Stimulated activated CD8-positive, alpha-beta memory T cell treated with anti-CD3 and anti-CD28 coated beads, Interleukin-4, amount 100 ng/mL, for 48 hours (primary cell): ENCODE results near the gene KCNN1.
"Not testable (repeated sequence)": the region's sequence is repeated elsewhere in the genome, so short reads cannot be mapped to it uniquely, and the experiment has no call there.

Experiments
- DNase-seq: peaks from one replicate; pipeline ENCODE4 v3.0.0-alpha.2; 2020

KCNN1 gene

DNA sequence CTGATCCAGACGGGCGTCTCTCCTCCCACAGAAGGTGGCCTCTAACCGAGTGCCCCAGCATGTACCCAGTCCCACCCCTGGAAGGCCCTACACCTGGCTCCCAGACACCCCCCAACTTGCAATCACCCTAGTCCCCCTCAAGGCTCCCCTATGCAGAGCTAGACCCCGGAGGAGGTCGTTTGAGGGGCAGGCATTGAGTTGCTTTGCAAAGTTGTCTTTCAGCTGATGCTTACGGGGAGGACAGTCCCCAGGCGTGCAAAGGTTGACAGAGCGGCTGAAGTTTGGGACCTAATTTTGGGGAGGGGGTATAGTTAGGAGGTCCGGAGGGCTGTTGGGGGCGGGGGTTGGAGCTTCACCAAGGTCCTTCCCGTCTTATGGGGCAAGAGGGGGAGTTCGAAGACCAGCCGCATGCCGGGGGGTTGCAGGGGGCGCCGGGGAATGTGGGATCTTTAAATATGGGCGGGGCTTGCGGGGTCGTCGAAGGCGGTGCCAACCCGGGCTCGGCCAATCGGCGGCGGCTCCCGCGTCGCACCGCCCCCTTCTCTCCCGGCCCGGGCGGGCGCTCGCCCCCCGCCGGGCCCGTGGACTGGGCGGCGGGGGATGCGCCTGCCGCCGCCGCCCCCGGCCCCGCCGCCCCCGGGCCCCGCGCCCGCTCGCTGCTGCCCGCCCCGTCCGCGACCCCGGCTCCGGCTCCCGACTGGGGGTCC, at the start of gene KCNN1:
TSS of gene KCNN1 (plus strand) at position 558 of the 707 bp plus-strand sequence. CDS start 6,782 bp downstream, outside the sequence.
- DNase-seq, result no peak

DNA sequence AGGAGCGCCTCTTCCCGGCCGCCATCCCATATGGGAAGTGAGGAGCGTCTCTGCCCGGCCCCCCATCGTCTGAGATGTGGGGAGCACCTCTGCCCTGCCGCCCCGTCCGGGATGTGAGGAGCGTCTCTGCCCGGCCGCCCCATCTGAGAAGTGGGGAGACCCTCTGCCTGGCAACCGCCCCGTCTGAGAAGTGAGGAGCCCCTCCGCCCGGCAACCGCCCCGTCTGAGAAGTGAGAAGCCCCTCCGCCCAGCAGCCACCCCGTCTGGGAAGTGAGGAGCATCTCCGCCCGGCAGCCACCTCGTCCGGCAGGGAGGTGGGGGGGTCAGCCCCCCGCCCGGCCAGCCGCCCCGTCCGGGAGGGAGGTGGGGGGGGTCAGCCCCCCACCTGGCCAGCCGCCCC, 48.8 kb upstream of the KCNN1 start:
- DNase-seq, result not testable (repeated sequence)

DNA sequence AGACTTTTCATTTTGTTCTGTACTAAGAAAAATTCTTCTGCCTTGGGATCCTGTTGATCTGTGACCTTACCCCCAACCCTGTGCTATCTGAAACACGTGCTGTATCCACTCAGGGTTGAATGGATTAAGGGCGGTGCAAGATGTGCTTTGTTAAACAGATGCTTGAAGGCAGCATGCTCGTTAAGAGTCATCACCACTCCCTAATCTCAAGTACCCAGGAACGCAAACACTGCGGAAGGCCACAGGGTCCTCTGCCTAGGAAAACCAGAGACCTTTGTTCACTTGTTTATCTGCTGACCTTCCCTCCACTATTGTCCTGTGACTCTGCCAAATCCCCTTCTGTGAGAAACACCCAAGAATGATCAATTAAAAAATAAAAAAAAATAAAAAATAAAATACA, 47.8 kb upstream of the KCNN1 start:
- DNase-seq, result not testable (repeated sequence)

DNA sequence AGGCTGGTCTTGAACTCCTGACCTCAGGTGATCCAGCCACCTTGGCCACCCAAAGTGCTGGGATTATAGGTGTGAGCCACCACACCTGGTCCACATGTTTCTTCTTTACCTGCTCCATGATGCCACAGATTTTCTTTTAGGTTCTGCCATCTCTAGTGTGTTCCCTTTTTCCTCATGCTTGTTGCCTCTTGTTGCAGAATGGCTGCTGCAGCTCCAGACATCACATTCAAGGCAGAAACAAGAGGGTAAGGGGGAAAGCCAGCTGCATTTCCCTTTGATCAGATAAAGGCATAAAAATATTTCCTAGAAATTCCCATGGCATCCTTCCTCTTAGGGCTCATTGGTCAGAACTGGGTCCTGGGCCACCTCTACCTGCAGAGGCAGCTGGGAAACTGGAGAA, 46.4 kb upstream of the KCNN1 start:
- DNase-seq, result no peak

DNA sequence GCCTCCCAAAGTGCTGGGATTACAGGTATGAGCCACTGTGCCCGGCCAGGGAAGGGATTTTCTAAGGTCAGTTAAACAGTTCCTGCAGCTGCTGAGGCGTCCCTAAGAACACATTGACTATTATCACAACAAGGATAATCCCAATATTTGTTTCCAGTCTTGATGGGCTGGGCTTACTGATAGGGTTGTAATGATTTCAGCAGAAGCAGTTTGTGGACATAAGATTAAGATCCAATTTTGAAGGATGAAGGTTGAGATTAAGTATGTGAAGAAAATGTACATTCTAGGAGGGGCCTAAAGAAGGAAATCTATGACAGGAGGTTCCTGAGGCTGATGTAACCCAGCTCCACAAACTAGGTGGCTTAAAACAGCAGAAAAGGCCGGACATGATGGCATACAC, 44.8 kb upstream of the KCNN1 start:
- no peak for DNase-seq

DNA sequence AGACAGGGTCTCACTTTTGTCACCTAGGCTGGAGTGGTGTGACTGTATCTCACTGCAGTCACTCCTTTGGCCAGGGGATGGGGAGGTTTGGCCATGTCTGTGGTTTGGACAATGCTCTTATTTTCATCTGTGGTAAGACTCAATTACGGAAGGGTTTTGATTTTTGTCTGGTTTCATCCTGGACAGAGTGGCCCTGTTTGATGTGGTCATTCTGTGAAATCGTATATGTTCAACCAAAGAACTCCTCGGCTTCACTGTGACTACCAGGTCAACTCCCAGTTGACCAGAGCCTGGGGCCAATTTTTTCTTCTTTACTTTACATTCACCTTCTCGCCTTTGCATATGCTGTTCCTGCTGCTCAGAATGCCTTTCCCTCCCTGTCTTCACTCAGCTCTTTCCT, 40.9 kb upstream of the KCNN1 start:
- no peak for DNase-seq

DNA sequence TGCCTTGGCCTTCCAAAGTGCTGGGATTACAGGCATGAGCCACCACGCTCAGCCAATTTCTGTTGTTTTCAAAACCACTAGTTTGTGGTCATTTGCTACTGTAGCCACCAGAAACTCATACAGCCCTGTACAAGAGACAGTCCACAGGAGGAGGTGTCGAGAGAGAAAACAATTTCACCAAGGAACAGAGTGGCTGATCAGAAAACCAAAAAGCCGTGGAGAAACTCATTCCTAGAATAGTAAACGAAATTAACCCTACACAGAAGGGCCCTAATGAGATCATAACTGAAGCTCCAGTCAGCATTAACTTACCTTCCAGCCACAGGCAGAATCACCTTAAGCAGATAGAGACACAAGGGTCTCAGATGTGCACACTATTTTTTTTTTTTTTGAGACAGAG, 37.9 kb upstream of the KCNN1 start:
- DNase-seq, result no peak

DNA sequence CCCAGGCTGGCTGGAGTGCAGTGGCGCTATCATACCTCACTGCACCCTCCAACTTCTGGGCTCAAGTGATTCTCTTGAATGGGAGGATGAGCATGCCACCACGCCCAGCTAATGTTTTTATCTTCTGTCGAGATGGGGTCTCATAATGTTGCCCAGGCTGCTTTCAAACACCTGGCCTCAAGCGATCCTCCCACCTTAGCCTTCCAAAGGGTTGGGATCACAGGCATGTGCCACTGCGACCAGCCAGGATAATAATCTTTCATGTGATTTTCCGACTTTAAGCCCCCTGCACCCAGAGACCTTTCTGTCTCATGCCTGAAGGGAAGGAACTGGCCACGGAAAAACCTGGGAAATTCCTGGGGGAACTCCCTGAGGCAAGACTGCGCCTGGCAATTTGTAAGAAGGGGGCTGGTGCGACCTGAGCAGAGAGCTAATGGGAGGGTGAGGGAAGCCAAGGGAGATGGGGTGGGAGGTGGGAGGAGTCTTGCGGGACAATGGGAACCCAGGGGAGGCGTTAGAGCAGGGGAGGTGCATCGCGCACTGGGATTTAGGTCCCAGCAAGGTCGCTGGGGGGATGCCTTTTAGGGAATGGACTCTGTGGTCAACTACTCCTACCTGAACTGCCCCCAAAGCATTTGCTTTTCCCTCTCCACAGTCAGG, 35.2 kb upstream of the KCNN1 start:
- DNase-seq, result peak; percentile 36

DNA sequence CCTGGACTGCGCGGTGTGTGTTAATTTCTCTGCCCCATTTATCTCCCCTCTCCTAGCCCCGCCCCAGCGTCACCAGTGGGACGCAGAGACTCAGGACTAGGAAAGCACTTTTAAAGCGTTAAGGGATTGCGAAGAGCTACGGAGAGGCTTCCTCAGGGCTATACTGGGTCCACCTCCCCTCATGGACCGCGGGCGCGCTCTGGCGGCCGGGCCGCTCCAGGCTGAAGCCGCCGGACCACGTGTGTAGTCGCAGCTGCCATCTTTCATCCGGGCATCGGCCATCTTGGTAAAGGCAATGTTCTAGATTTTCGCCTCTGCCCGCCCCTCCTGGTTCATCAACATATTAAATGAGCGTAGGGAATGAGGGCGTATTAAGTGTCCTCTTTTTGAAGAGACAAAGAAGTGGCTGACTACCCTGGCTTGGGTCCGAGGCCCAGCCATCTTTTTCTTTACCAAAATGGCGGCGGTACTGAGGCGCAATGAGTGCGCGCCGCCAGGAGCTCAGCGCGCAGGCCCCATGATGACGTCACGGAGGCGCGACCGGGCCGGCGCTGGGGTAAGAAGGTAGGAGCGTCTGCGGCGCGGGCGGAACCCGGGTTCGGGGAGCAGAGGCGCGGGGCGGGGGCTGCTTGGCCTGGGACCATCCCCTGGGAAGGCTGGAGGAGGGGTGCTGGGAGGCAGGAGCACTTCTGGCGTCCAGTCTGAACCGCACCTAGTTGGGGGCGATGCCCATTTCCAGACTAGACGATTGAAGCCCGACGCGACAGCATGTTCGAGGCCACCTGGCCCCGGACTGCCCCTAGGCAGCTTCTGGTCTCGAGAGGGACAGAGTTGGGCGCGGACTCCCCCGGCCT, 34.2 kb upstream of the KCNN1 start, which contains the start of gene CCDC124:
TSS of gene CCDC124 (plus strand) at position 531 of the 854 bp plus-strand sequence. CDS start 3,406 bp downstream, outside the sequence.
- DNase-seq, result peak; percentile 95

DNA sequence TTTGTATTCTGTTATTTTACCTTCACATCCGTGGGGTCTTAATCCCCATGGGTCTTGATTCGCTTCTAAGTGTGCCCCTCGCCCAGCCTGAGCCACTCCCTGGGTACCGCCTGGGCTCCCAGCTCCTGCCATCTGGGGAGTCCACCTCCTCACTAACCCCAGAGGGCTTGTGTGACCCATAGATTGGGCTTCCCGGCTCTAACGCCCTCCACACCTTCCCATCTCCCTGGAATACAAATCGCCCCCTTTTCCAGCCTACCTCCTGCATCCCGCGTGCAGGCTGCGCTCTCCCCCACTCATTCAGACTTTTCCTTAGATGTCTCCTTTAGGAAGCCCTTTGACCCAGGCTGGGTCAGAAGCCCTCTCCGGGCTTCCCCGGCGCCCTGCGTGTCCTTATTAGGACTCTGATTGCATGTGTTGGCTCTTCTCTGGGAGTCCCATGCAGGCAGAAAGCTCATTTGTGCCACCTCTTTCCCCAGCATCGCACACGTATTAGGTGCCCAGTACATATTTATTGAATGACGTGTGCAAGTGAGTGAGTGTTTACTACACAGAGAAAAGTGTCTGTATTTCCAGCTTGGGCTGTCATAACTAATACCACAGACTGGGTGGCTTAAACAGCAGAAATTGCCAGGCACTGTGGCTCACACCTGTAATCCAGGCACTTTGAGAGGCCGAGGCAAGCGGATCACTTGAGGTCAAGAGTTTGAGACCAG, 33.3 kb upstream of the KCNN1 start:
- DNase-seq, result no peak

DNA sequence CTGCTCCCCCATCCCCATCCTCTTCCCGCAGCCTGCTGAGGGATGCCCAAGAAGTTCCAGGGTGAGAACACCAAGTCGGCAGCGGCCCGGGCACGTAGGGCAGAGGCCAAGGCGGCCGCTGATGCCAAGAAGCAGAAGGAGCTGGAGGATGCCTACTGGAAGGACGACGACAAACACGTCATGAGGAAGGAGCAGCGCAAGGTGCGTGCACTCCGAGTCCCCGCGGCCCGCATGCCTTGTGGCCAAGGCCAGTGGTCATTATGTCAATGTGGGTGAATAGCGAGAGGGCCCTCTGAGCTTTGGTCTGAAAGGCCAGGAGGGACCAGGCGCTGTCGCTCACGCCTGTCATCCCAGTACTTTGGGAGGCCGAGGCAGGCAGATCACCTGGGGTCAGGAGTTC, 30.5 kb upstream of the KCNN1 start:
- no peak for DNase-seq

DNA sequence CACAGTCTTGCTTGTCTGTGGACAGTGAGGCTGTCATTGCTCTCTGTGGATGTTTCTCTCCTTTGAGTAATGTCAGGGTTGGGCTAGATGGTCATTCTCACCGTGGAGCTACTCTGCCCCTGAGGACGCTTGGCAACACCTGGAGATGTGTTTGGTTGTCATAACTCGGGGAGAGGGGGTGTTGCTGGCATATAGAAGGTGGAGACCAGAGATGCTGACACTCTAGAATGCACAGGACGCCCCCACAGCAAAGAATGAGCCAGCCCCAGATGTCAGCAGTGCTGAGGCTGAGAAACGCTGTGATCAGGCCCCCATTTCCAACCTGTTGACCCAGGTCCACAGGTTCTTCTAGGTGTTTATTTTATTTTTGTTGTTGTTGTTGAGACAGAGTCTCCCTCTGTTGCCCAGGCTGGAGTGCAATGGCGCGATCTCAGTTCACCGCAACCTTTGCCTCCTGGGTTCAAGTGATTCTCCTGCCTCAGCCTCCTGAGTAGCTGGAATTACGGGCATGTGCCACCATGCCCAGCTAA, 29.5 kb upstream of the KCNN1 start:
- no peak for DNase-seq

DNA sequence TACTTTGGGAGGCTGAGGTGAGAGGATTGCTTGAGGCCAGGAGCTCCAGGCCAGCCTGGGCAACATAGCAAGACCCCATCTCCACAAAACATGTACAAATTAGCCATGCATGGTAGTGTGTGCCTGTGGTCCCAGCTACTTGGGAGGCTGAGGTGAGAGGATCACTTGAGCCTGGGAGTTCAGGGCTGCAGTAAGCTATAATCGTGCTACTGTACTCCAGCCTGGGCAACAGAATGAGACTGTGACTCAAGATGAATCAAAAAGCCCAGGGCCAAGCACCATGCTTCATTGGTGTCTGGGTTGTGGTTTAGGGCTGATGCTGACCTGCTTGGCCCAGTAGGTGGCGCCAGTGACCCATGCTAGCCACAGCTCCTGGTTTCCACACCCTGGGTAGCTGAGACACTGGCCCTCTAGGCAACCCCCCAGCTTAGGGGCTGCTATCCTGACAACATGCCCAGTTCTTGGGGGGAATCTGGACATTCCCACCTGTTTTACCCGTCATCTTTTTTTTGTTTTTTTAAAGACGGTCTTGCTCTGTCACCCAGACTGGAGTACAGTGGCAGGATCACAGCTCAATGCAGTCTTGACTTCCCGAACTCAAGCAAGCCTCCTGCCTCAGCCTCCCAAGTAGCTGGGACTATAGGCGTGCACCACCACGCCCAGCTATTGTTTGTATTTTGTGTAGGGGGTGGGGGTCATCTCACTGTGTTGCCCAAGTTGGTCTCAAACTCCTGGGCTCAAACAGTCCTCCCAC, 28.6 kb upstream of the KCNN1 start:
- DNase-seq, result peak; percentile 91

DNA sequence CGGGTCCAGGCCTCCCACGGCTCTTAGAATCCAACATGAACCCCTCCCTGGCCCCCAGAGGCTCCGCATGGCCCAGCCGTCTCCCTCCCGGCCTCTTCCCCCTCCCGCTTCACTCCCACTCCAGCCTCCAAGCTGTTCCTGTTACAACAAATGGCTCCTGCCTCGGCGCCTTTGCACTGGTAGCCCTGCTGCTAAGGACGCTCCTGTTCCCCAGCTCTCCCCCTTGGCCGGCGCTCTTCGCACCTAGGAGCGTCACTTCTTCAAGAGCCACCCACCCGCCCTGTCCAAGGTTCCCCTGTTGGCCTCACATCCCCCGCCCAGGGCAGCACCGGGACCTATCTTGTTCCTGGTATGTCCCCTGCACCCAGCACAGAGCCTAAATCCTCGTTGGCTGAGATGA, 24.7 kb upstream of the KCNN1 start:
- DNase-seq, result no peak

DNA sequence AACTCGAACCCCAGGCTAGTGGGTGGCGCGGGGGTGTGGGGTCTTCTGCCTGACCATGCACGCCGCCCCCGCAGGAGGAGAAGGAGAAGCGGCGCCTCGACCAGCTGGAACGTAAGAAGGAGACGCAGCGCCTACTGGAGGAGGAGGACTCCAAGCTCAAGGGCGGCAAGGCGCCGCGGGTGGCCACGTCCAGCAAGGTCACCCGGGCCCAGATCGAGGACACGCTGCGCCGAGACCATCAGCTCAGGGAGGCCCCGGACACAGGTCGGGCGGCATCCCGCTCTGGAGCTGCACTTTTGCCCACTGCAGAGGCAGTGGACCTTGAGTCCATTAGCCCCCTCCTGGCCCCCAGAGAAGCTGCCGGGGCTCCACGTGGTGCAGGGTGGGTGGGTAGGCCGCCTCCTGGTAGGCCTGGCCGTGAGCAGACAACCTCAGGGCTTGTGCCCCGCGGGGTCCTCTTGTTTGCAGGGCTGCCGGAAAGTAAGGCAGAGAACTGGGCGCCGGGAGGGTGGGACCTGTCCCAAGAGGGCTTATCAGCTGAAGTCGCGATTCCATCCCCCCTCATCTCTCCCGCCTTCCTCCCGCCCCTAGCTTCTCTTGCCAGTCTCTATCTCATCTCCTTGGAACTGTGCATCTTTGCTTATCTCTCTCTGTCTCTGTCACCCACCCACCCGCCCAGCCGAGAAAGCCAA, 24.2 kb upstream of the KCNN1 start:
- no peak for DNase-seq

DNA sequence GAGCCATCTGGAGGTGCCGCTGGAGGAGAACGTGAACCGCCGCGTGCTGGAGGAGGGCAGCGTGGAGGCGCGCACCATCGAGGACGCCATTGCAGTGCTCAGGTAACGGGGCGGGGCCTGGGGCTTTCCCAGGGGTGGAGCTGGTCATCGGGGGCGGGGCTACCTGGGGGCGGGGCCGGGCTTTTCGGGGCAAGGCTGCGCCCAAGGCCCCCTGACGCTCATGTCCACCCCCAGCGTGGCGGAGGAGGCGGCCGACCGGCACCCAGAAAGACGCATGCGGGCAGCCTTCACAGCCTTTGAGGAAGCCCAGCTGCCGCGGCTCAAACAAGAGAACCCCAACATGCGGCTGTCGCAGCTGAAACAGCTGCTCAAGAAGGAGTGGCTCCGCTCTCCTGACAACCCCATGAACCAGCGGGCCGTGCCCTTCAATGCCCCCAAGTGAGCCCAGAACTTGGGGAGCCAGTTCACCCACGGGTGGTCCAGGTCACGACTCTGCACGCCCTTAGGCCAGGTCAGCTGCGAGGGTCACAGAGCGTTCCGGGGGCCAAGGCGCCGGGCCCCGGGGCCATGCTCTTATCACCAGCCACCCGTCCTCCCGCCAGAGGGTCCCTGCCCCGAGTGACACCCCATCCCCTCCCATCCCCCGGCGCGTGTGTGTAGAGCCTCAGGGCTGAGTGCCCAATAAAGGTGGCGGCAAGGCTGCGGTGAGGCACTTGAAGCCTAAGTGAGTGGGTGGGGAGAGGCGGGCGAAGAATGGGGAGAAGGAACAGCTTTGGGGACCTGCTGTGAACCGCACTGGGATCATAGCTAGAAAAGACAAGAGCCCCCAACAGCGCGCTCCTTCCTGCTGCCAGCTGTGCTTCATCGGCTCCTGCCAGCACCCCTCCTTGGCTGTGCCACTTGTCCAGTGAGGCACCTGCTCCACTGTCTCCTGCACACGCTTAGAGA, 23.4 kb upstream of the KCNN1 start:
- DNase-seq, result no peak

DNA sequence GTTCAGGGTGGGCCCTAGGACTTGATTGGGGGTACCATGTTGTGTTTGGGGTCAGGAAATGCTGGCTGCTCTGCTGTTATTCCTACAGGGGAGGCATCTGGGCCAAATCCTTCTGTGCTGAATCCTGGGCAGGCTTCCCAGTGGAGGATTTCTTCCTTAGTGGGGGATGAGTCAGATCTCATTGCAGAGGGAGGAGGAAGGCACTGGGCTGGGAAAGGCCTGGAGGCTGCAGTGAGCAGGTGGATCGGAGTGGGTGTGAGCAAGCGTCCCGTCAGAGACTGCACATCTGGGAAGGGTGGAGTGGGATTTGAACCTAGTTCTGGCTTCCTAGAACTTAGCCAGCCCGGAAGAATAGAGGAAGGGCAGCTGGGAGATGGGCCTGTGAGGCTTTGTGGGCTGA, 22.6 kb upstream of the KCNN1 start:
- no peak for DNase-seq

DNA sequence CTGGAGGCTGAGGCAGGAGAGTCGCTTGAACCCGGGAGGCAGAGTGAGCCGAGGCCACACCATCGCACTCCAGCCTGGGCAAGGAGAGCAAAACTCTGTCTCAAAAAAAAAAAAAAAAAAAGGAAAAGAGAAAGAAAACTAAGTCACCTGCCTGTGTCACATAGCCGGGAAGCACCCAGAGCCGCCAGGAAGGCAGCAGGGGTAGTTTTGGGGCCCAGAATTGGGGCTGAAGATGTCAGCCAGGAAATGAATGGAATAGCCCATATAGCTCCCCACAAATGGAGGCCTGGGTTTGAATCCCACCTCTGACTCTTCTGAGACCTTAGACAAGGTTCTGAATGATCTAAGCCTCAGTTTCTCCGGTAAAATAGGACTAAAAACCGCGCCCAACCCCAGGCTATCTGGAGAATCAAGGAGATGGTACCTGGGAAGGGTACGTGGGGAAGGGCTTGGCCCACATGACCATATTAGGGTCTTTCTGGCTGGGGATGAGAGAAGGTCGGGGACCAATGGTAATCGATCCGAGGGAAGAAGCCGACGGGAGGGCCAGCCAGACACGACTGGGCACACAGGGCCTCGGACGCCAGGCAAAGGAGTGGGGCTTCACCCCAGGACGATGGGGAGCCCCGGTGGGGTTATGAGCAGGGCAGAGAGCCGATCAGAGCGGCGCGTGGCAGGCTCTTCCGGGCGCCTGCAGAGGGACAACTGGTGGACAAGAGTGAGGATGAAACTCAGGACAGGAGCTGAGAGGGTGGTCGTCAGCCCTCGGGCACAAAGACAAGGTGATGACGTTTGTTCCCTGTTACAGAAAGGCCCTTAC, 19.7 kb upstream of the KCNN1 start:
- DNase-seq, result no peak
